Measurements from ENCODE around the gene THEM4.

The THEM4 gene

GRCh38 chr1:151909167-151910149 is at the start of gene THEM4:
Gene THEM4 (minus strand): TSS chr1:151909511. CDS start chr1:151909458, 53 bp downstream.
- peak; percentile 99 for DNase-seq (ENCODE audit: low read depth, low spot score)

GRCh38 chr1:151958959-151959358 is 49.6 kb upstream of the THEM4 start:
- no peak for DNase-seq (ENCODE audit: low read depth, low spot score)

GRCh38 chr1:151956957-151957497 is 47.7 kb upstream of the THEM4 start:
- DNase-seq (ENCODE audit: low read depth, low spot score), result no peak

GRCh38 chr1:151953409-151954094 is 44.2 kb upstream of the THEM4 start:
- no peak for DNase-seq (ENCODE audit: low read depth, low spot score)

- no peak for DNase-seq (ENCODE audit: low read depth, low spot score)
Observed at GRCh38 chr1:151952811-151953210, 43.5 kb upstream of the THEM4 start.

- no peak for DNase-seq (ENCODE audit: low read depth, low spot score)
Observed at GRCh38 chr1:151949371-151950193, 40.3 kb upstream of the THEM4 start.

- no peak for DNase-seq (ENCODE audit: low read depth, low spot score)
Observed at GRCh38 chr1:151948506-151948905, 39.2 kb upstream of the THEM4 start.

GRCh38 chr1:151947140-151947539 is 37.8 kb upstream of the THEM4 start:
- DNase-seq (ENCODE audit: low read depth, low spot score), result no peak

GRCh38 chr1:151945725-151946722 is 36.7 kb upstream of the THEM4 start:
- peak; percentile 94 for DNase-seq (ENCODE audit: low read depth, low spot score)

GRCh38 chr1:151944857-151945575 is 35.7 kb upstream of the THEM4 start:
- DNase-seq (ENCODE audit: low read depth, low spot score), result no peak

GRCh38 chr1:151944126-151944856 is 35.0 kb upstream of the THEM4 start:
- no peak for DNase-seq (ENCODE audit: low read depth, low spot score)

- no peak for DNase-seq (ENCODE audit: low read depth, low spot score)
Observed at GRCh38 chr1:151943591-151943990, 34.3 kb upstream of the THEM4 start.

GRCh38 chr1:151942882-151943281 is 33.6 kb upstream of the THEM4 start:
- no peak for DNase-seq (ENCODE audit: low read depth, low spot score)

- no peak for DNase-seq (ENCODE audit: low read depth, low spot score)
Observed at GRCh38 chr1:151940541-151940940, 31.2 kb upstream of the THEM4 start.

GRCh38 chr1:151939779-151940178 is 30.5 kb upstream of the THEM4 start:
- DNase-seq (ENCODE audit: low read depth, low spot score), result no peak

GRCh38 chr1:151939141-151939540 is 29.8 kb upstream of the THEM4 start:
- no peak for DNase-seq (ENCODE audit: low read depth, low spot score)

GRCh38 chr1:151936653-151937052 is 27.3 kb upstream of the THEM4 start:
- DNase-seq (ENCODE audit: low read depth, low spot score), result peak; percentile 47

- DNase-seq (ENCODE audit: low read depth, low spot score), result no peak
Observed at GRCh38 chr1:151935894-151936602, 26.7 kb upstream of the THEM4 start.
